Psoas muscle (tissue), 8 donors: Measurements from ENCODE around the gene HMCN1. TPM values are rescaled to one million over a fixed set of nuclear protein-coding genes. Genes with fewer than 3 reads are reported as not detected.

Experiments
- ATAC-seq, 4 donors: fragments of 200-7000 bp; cut with Tn5 transposase; one replicate each; pipeline ENCODE4 v1.9.1; 2020; ENCODE audit warnings: moderate library complexity in 3 of 4, mild to moderate bottlenecking in 2 of 4
- DNase-seq, 2 donors: peaks; one replicate each; pipeline ENCODE4 v3.0.0-alpha.2; 2020
- H3K27ac ChIP-seq: fragments of 200-600 bp; one replicate; pipeline ENCODE4 v1.8.0; 2022
- H3K27me3 ChIP-seq, 3 donors: fragments of 200-600 bp in 1 of 3; one replicate each; pipeline versions ENCODE4 v1.6.1 to v1.8.0; 2013 to 2022; ENCODE audit warnings: low read length in 2 of 3, mild to moderate bottlenecking in 2 of 3, moderate library complexity in 1 of 3; ENCODE audit not compliant: insufficient read depth in 3 of 3
- H3K36me3 ChIP-seq, 2 donors: fragments of 200-600 bp in 1 of 2; one replicate each; pipeline versions ENCODE4 v1.6.1 to v1.8.0; 2013 to 2022; ENCODE audit warnings: low read depth in 1 of 2, mild to moderate bottlenecking in 1 of 2, moderate library complexity in 1 of 2; ENCODE audit not compliant: insufficient read depth in 1 of 2
- H3K4me1 ChIP-seq: fragments of 200-600 bp; one replicate; pipeline ENCODE4 v1.8.0; 2022
- H3K4me3 ChIP-seq: fragments of 200-600 bp; one replicate; pipeline ENCODE4 v1.8.0; 2022; ENCODE audit warnings: mild to moderate bottlenecking
- H3K9me3 ChIP-seq: fragments of 200-600 bp; one replicate; pipeline ENCODE4 v1.8.0; 2022
- WGBS, 3 donors: extraction: QIAGEN DNeasy Blood & Tissue Kit; methylation state at CpG; one replicate each; pipeline versions ENCODE4 v1.1.6 to v1.1.7; 2013; 5-methylcytosine and 5-hydroxymethylcytosine counted together
- intact Hi-C, 2 donors: fragments of 100-400 bp; cut with DNase I; formaldehyde crosslinking; loops; one replicate each; pipeline versions ENCODE4 v1.11.0 to v1.14.2; 2022
- polyA plus RNA-seq, 3 donors: library from polyadenylated mRNA; stranded (reverse); fragments of 200-250 nt; gene quantifications; one replicate each; pipeline ENCODE4 v1.2.3, GENCODE V29; 2013
- total RNA-seq, 4 donors: library from RNA; stranded (reverse); fragmentation: NEBNext Ultra II Directional in 2 of 4; extraction: Animal tissue kit (Norgen Biotek cat#: 25700) in 2 of 4; gene quantifications; one replicate each; pipeline versions ENCODE4 v1.2.1 to v1.2.4, GENCODE V29; 2021 to 2023
- TF ChIP-seq, protein P1 (sequence below): fragments of 200-600 bp; IDR thresholded peaks from one replicate; pipeline ENCODE4 v1.8.0; 2022; ENCODE audit warnings: antibody characterized with exemption
- donor health status: healthy with polysubstance abuse.
- donor health status: DM: no; HTN: no; CAD: no; lungs with moderate emphysema.
- donor health status: Bipolar disorder and iron deficiency.
- donor health status: healthy.
- donor health status: DM: yes; HTN: yes; CAD: no.
- donor health status: DM: no; HTN: no; CAD: no.
- donor health status: DM: no; HTN: no; CAD: no.
- donor health status: DM: yes; HTN: yes; CAD: no.

The HMCN1 gene
- total and polyA plus RNA-seq, 7 donors: 1.3 to 6.5 (median 1.8) TPM

- DNase-seq: no peak
- Histone ChIP-seq H3K9me3 (no peaks in the 10 kb centered on the region), H3K27me3 (no peaks in the 10 kb centered on the region), H3K4me1 (no peaks in the 10 kb centered on the region), H3K4me3 (no peak overlapping the region), H3K27ac (no peak overlapping the region), H3K36me3 (no peaks in the 10 kb centered on the region)
- TF ChIP-seq, protein P1, sequence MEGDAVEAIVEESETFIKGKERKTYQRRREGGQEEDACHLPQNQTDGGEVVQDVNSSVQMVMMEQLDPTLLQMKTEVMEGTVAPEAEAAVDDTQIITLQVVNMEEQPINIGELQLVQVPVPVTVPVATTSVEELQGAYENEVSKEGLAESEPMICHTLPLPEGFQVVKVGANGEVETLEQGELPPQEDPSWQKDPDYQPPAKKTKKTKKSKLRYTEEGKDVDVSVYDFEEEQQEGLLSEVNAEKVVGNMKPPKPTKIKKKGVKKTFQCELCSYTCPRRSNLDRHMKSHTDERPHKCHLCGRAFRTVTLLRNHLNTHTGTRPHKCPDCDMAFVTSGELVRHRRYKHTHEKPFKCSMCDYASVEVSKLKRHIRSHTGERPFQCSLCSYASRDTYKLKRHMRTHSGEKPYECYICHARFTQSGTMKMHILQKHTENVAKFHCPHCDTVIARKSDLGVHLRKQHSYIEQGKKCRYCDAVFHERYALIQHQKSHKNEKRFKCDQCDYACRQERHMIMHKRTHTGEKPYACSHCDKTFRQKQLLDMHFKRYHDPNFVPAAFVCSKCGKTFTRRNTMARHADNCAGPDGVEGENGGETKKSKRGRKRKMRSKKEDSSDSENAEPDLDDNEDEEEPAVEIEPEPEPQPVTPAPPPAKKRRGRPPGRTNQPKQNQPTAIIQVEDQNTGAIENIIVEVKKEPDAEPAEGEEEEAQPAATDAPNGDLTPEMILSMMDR: no peak
- no peak for ATAC-seq
- whole genome bisulfite sequencing, 3 donors: 85 to 91% (median 85%) methylated on average over 3 of the region's 3 CpGs
- intact Hi-C loops: no loop called here
Observed at GRCh38 chr1:185821612-185822385, 87.6 kb downstream of the HMCN1 start.

- Histone ChIP-seq H3K27me3 (no peaks in the 10 kb centered on the region), H3K4me1 (no peaks in the 10 kb centered on the region), H3K36me3 (no peaks in the 10 kb centered on the region), H3K9me3 (no peaks in the 10 kb centered on the region), H3K4me3 (no peak overlapping the region), H3K27ac (no peak overlapping the region)
- 61 to 63% (median 62%) methylated on average over 2 of the region's 2 CpGs for WGBS, 3 donors
- intact Hi-C loops: no loop called here
- TF ChIP-seq, protein P1: no peak
- no peak for ATAC-seq
- DNase-seq: no peak
Observed at GRCh38 chr1:185823467-185823866, 89.3 kb downstream of the HMCN1 start.

DNA sequence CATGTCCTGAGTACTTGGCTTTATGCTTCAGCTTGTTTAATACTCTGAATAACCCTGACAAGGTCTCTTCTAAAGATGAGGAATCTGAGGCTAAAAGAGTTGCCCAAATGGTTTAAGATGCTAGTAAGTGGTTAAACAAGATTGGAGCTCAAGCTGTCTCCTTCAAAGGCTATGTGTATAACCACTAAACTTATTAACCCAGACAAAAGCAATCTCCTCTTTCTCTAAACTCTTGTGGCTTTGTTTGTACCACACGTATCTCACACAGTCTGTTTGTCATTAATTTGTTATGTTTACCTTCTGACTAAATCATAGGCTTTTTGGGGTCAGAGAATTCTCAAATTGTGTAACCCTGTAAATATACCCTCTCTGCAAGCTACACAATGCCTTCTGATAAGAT lies 89.9 kb downstream of the HMCN1 start:
- DNase-seq (no peak), ATAC-seq (no peak)
- Histone ChIP-seq H3K27ac (no peak overlapping the region), H3K4me1 (no peaks in the 10 kb centered on the region), H3K9me3 (no peaks in the 10 kb centered on the region), H3K4me3 (no peak overlapping the region), H3K27me3 (no peaks in the 10 kb centered on the region), H3K36me3 (no peaks in the 10 kb centered on the region)
- TF ChIP-seq, protein P1: no peak
- intact Hi-C loops: no loop called here
- WGBS, 3 donors: 71 to 86% (median 76%) methylated on average over 1 of the region's 1 CpG

GRCh38 chr1:185825556-185825955 lies 91.4 kb downstream of the HMCN1 start:
- Histone ChIP-seq H3K36me3 (no peaks in the 10 kb centered on the region), H3K27me3 (no peaks in the 10 kb centered on the region), H3K4me3 (no peak overlapping the region), H3K4me1 (no peaks in the 10 kb centered on the region), H3K27ac (no peak overlapping the region), H3K9me3 (no peaks in the 10 kb centered on the region)
- intact Hi-C loops: no loop called here
- ATAC-seq (no peak), DNase-seq (no peak)
- TF ChIP-seq, protein P1: no peak
- WGBS, 3 donors: 84 to 95% (median 93%) methylated on average over 1 of the region's 1 CpG
